Measurements from ENCODE around the gene HABP4. TPM values are rescaled to one million over a fixed set of nuclear protein-coding genes. Genes with fewer than 3 reads are reported as not detected.

HABP4 gene
- total and polyA plus RNA-seq, 12 donors = 20.8 to 30.4 (median 25.3) TPM

GRCh38 chr9:96429732-96430131 is 20.2 kb upstream of the HABP4 start:
- Histone ChIP-seq H3K36me3 (no peaks in the 10 kb centered on the region), H3K4me3 (no peak overlapping the region), H3K9me3 (no peaks in the 10 kb centered on the region), H3K27me3 (no peaks in the 10 kb centered on the region), H3K4me1 (no peaks in the 10 kb centered on the region), H3K27ac (no peak overlapping the region)
- intact Hi-C loops (cut with DNase I) = no loop called here
- no peak for DNase-seq
- no peak for TF ChIP-seq CTCF (IDR thresholded peaks at IDR 0.05)
- ATAC-seq = no peak

- DNase-seq (no peak), ATAC-seq (no peak)
- Histone ChIP-seq H3K4me1 (no peaks in the 10 kb centered on the region), H3K4me3 (no peak overlapping the region), H3K9me3 (peaks cover 0 to 4% (median 0%) of the 10 kb centered on the region in 11 donors), H3K36me3 (no peaks in the 10 kb centered on the region), H3K27me3 (no peaks in the 10 kb centered on the region), H3K27ac (no peak overlapping the region)
- TF ChIP-seq CTCF (IDR thresholded peaks at IDR 0.05) = no peak
- 92 to 93% methylated on average over 2 of the region's 2 CpGs for WGBS, 2 donors
- intact Hi-C loops (cut with DNase I) = no loop called here
Observed at GRCh38 chr9:96430377-96430776, 19.6 kb upstream of the HABP4 start.

GRCh38 chr9:96435345-96435744 is 14.6 kb upstream of the HABP4 start:
- no peaks in the 10 kb centered on the region for H3K36me3 ChIP-seq
- no peak for TF ChIP-seq CTCF (IDR thresholded peaks at IDR 0.05)
- WGBS, 2 donors = 97 to 99% methylated on average over 4 of the region's 4 CpGs
- no peaks in the 10 kb centered on the region for H3K4me1 ChIP-seq
- no peak overlapping the region for H3K27ac ChIP-seq
- H3K4me3 ChIP-seq = no peak overlapping the region
- H3K27me3 ChIP-seq = no peaks in the 10 kb centered on the region
- DNase-seq (no peak), ATAC-seq (no peak)
- intact Hi-C loops (cut with DNase I) = no loop called here
- peaks cover 0 to 5% (median 0%) of the 10 kb centered on the region in 11 donors for H3K9me3 ChIP-seq

DNA sequence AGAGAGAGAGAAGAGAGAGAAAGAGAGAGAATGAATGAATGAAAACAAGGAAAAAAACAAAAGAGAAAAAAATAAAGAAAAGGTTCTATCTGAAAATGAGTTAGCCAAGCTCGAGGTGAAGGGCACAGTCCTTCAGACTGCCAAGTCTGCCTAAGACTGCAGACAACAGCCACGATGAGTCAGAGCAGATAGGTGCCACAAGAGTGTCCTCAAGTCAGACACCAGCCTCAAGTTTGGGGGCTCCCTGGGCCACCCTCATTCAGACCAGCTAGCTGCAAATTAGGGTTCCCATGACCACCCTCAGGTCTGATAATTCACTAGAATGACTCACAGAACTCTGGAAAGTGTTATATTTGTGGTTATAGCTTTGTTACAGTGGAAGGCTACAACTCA is 13.9 kb upstream of the HABP4 start:
- Histone ChIP-seq H3K27me3 (no peaks in the 10 kb centered on the region), H3K9me3 (peaks cover 0 to 5% (median 0%) of the 10 kb centered on the region in 11 donors), H3K4me3 (no peak overlapping the region), H3K27ac (no peak overlapping the region), H3K36me3 (no peaks in the 10 kb centered on the region), H3K4me1 (no peaks in the 10 kb centered on the region)
- no peak for DNase-seq
- no peak for ATAC-seq
- intact Hi-C loops (cut with DNase I) = no loop called here
- TF ChIP-seq CTCF (IDR thresholded peaks at IDR 0.05) = no peak
- 82 to 84% methylated on average over 2 of the region's 2 CpGs for WGBS, 2 donors

Measured in heart right ventricle (tissue), 16 donors.